ENCODE data around the gene USP6.
A peak's percentile ranks its signal among the peaks of the same experiment; 100 is the strongest.
"Not testable (repeated sequence)": the region's sequence is repeated elsewhere in the genome, so short reads cannot be mapped to it uniquely, and the experiment has no call there.

Gene USP6

GRCh38 chr17:5115673-5116651 lies at the start of gene USP6:
Gene USP6 (plus strand): TSS chr17:5116032. CDS start chr17:5130368, 14,336 bp downstream.
- DNase-seq: no peak

GRCh38 chr17:5068236-5068635 lies 47.6 kb upstream of the USP6 start:
- DNase-seq: no peak

- DNase-seq: no peak
Measured at GRCh38 chr17:5069724-5070123, 46.1 kb upstream of the USP6 start.

GRCh38 chr17:5075472-5075871 lies 40.4 kb upstream of the USP6 start:
- DNase-seq: not testable (repeated sequence)

GRCh38 chr17:5077275-5077674 lies 38.6 kb upstream of the USP6 start:
- DNase-seq: not testable (repeated sequence)

GRCh38 chr17:5077781-5078105 lies 38.1 kb upstream of the USP6 start:
- DNase-seq: no peak

GRCh38 chr17:5078106-5079028 lies 37.5 kb upstream of the USP6 start, which contains the start of gene ZFP3:
Gene ZFP3 (plus strand): TSS chr17:5078467. CDS start chr17:5091505, 13,038 bp downstream.
- peak; percentile 71 for DNase-seq

- no peak for DNase-seq
Measured at GRCh38 chr17:5080591-5080990, 35.2 kb upstream of the USP6 start.

- DNase-seq: no peak
Measured at GRCh38 chr17:5092218-5093010, 23.4 kb upstream of the USP6 start.

GRCh38 chr17:5096731-5097100 lies 19.1 kb upstream of the USP6 start:
- no peak for DNase-seq

GRCh38 chr17:5097101-5097834 lies 18.6 kb upstream of the USP6 start:
- DNase-seq: no peak

GRCh38 chr17:5099271-5099670 lies 16.6 kb upstream of the USP6 start:
- DNase-seq: no peak

GRCh38 chr17:5100832-5101231 lies 15.0 kb upstream of the USP6 start:
- no peak for DNase-seq

GRCh38 chr17:5110816-5111215 lies 5.0 kb upstream of the USP6 start:
- DNase-seq: no peak

- DNase-seq: peak; percentile 94
Measured at GRCh38 chr17:5111402-5112204, 4.2 kb upstream of the USP6 start, which contains the start of gene ZNF232. Gene ZNF232 (minus strand): TSS chr17:5111878. CDS start chr17:5111822, 56 bp downstream.

- no peak for DNase-seq
Measured at GRCh38 chr17:5118219-5118618, 2.4 kb downstream of the USP6 start.

GRCh38 chr17:5120036-5120435 lies 4.2 kb downstream of the USP6 start:
- DNase-seq: no peak

- DNase-seq: not testable (repeated sequence)
Measured at GRCh38 chr17:5120436-5121185, 4.8 kb downstream of the USP6 start.

GRCh38 chr17:5121186-5121841 lies 5.5 kb downstream of the USP6 start:
- no peak for DNase-seq

- not testable (repeated sequence) for DNase-seq
Measured at GRCh38 chr17:5122056-5122455, 6.2 kb downstream of the USP6 start.
